MM.1S (cell line): ENCODE data around the gene MAFB.

Experiments
- EZH2phosphoT487 ChIP-seq: fragments of 300-600 bp; sonication (generic); IDR thresholded peaks from 2 replicates; pipeline ENCODE4 v1.6.1; 2018; ENCODE audit warnings: antibody characterized with exemption, low read length
- TF ChIP-seq, protein P1 (sequence below): fragments of 300-600 bp; sonication (generic); IDR thresholded peaks from 2 replicates; pipeline ENCODE4 v1.5.1; 2016; ENCODE audit warnings: antibody characterized with exemption, low read length, mixed read lengths

GRCh38 chr20:40726776-40727175 is 37.7 kb upstream of the MAFB start:
- TF ChIP-seq, protein P1, sequence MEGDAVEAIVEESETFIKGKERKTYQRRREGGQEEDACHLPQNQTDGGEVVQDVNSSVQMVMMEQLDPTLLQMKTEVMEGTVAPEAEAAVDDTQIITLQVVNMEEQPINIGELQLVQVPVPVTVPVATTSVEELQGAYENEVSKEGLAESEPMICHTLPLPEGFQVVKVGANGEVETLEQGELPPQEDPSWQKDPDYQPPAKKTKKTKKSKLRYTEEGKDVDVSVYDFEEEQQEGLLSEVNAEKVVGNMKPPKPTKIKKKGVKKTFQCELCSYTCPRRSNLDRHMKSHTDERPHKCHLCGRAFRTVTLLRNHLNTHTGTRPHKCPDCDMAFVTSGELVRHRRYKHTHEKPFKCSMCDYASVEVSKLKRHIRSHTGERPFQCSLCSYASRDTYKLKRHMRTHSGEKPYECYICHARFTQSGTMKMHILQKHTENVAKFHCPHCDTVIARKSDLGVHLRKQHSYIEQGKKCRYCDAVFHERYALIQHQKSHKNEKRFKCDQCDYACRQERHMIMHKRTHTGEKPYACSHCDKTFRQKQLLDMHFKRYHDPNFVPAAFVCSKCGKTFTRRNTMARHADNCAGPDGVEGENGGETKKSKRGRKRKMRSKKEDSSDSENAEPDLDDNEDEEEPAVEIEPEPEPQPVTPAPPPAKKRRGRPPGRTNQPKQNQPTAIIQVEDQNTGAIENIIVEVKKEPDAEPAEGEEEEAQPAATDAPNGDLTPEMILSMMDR, result no peak
- no peak for TF ChIP-seq EZH2phosphoT487
